Right lung (tissue), 5 donors: ENCODE data around the gene KPRP. TPM values are rescaled to one million over a fixed set of nuclear protein-coding genes. Genes with fewer than 3 reads are reported as not detected.

Experiments used
- DNase-seq, 2 donors: peaks; one replicate each; pipeline ENCODE4 v3.0.0-alpha.2; 2013
- polyA plus RNA-seq, 5 donors: library from polyadenylated mRNA; unstranded; fragments of 120-200 nt; gene quantifications; one replicate each; pipeline versions ENCODE4 v1.2.1 to v1.2.3, GENCODE V29; 2013; ENCODE audit warnings: inconsistent platforms in 1 of 5, low replicate concordance in 1 of 5; ENCODE audit not compliant: insufficient read length in 5 of 5, insufficient read depth in 1 of 5

Gene KPRP
- polyA plus RNA-seq, 5 donors, result not detected

GRCh38 chr1:152770411-152770810 is 12.6 kb downstream of the KPRP start:
- no peak for DNase-seq

- DNase-seq, result no peak
Measured at GRCh38 chr1:152774875-152775274, 17.1 kb downstream of the KPRP start, which contains the start of gene LCE1F. Gene LCE1F, plus strand, starts transcription at chr1:152775140. Its CDS starts 1,232 bp downstream, at chr1:152776372.

- DNase-seq, result no peak
Measured at GRCh38 chr1:152776361-152776760, 18.5 kb downstream of the KPRP start.

- no peak for DNase-seq
Measured at GRCh38 chr1:152777510-152778137, 19.8 kb downstream of the KPRP start.

GRCh38 chr1:152783095-152783494 is 25.3 kb downstream of the KPRP start:
- no peak for DNase-seq

- no peak for DNase-seq
Measured at GRCh38 chr1:152786077-152786476, 28.3 kb downstream of the KPRP start, which contains the start of gene LCE1E. Gene LCE1E, plus strand, starts transcription at chr1:152786257. Its CDS starts 1,043 bp downstream, at chr1:152787300.

GRCh38 chr1:152795686-152796085 is 37.9 kb downstream of the KPRP start:
- no peak for DNase-seq

- DNase-seq, result no peak
Measured at GRCh38 chr1:152796421-152796820, 38.6 kb downstream of the KPRP start, which contains the start of gene LCE1D. Gene LCE1D, plus strand, starts transcription at chr1:152796721. Its CDS starts 1,074 bp downstream, at chr1:152797795.

GRCh38 chr1:152801333-152801732 is 43.5 kb downstream of the KPRP start:
- no peak for DNase-seq

- DNase-seq, result no peak
Measured at GRCh38 chr1:152806576-152806975, 48.8 kb downstream of the KPRP start, which contains the start of gene LCE1C. Gene LCE1C, minus strand, starts transcription at chr1:152806651. Its CDS starts 1,173 bp downstream, at chr1:152805478.

GRCh38 chr1:152811050-152811449 is 53.2 kb downstream of the KPRP start:
- DNase-seq, result no peak

Other genes starting within 250 kb of the KPRP start
- not detected for gene LCE5A, start 247.2 kb upstream of the KPRP start, polyA plus RNA-seq
- gene CRCT1, start 243.5 kb upstream of the KPRP start, polyA plus RNA-seq, result not detected
- not detected for gene LCE3E, start 191.2 kb upstream of the KPRP start, polyA plus RNA-seq
- not detected for gene LCE3D, start 177.5 kb upstream of the KPRP start, polyA plus RNA-seq
- gene LCE3C, start 157.8 kb upstream of the KPRP start, polyA plus RNA-seq, result not detected
- gene LCE3B, start 144.2 kb upstream of the KPRP start, polyA plus RNA-seq, result not detected
- gene LCE3A, start 134.9 kb upstream of the KPRP start, polyA plus RNA-seq, result not detected
- not detected for gene LCE2D, start 94.6 kb upstream of the KPRP start, polyA plus RNA-seq
- gene LCE2C, start 82.7 kb upstream of the KPRP start, polyA plus RNA-seq, result not detected
- gene LCE2B, start 71.9 kb upstream of the KPRP start, polyA plus RNA-seq, result not detected
- gene LCE2A, start 59.7 kb upstream of the KPRP start, polyA plus RNA-seq, result not detected
- not detected for gene LCE4A, start 49.9 kb upstream of the KPRP start, polyA plus RNA-seq
- not detected for gene LCE1F, start 17.1 kb downstream of the KPRP start, polyA plus RNA-seq
- not detected for gene LCE1E, start 28.2 kb downstream of the KPRP start, polyA plus RNA-seq
- not detected for gene LCE1D, start 38.7 kb downstream of the KPRP start, polyA plus RNA-seq
- not detected for gene LCE1C, start 48.6 kb downstream of the KPRP start, polyA plus RNA-seq
- not detected for gene LCE1B, start 53.9 kb downstream of the KPRP start, polyA plus RNA-seq
- not detected for gene LCE1A, start 69.4 kb downstream of the KPRP start, polyA plus RNA-seq
- gene LCE6A, start 84.8 kb downstream of the KPRP start, polyA plus RNA-seq, result not detected
- not detected for gene LCE7A, start 102.0 kb downstream of the KPRP start, polyA plus RNA-seq
- not detected for gene SMCP, start 120.3 kb downstream of the KPRP start, polyA plus RNA-seq
- not detected for gene IVL, start 150.5 kb downstream of the KPRP start, polyA plus RNA-seq
- not detected for gene SPRR5, start 189.2 kb downstream of the KPRP start, polyA plus RNA-seq
- not detected for gene SPRR4, start 212.6 kb downstream of the KPRP start, polyA plus RNA-seq
- not detected for gene SPRR1A, start 226.1 kb downstream of the KPRP start, polyA plus RNA-seq
- gene SPRR3, start 243.7 kb downstream of the KPRP start, polyA plus RNA-seq, result under 1 TPM in 3 of 5 donors, not detected in 2; 0.21 to 0.42 (median 0.27) TPM